ENCODE data around the gene SEMA3E. TPM values are rescaled to one million over a fixed set of nuclear protein-coding genes. Genes with fewer than 3 reads are reported as not detected.

The SEMA3E gene
- polyA plus RNA-seq, 1 experiment, result not detected

GRCh38 chr7:83617858-83618257 is 31.1 kb downstream of the SEMA3E start:
- POLR2A ChIA-PET, result no interaction called here
- no peaks in the 10 kb centered on the region; the same call in 1 of the 2 replicates for H3K27me3 ChIP-seq (ENCODE audit: control insufficient read depth, insufficient read depth, low read length)
- H3K36me3 ChIP-seq (ENCODE audit: control insufficient read depth, insufficient read depth, low read length), result no peaks in the 10 kb centered on the region
- no peak for TF ChIP-seq CTCF (IDR thresholded peaks at IDR 0.05; ENCODE audit: insufficient read depth, low read depth, low read length)
- H3K4me3 ChIP-seq (ENCODE audit: low read depth, low read length), result no peak overlapping the region
- no peak for DNase-seq (ENCODE audit: low read depth)
- CTCF ChIA-PET, result no interaction called here

- CTCF ChIA-PET, result no interaction called here
- POLR2A ChIA-PET, result no interaction called here
- Histone ChIP-seq H3K36me3 (ENCODE audit: control insufficient read depth, insufficient read depth, low read length) (no peaks in the 10 kb centered on the region), H3K27me3 (ENCODE audit: control insufficient read depth, insufficient read depth, low read length) (no peaks in the 10 kb centered on the region), H3K4me3 (ENCODE audit: low read depth, low read length) (no peak overlapping the region)
- DNase-seq (ENCODE audit: low read depth), result no peak
- TF ChIP-seq CTCF (IDR thresholded peaks at IDR 0.05; ENCODE audit: insufficient read depth, low read depth, low read length), result no peak
Measured at GRCh38 chr7:83614112-83614511, 34.8 kb downstream of the SEMA3E start.

DNA sequence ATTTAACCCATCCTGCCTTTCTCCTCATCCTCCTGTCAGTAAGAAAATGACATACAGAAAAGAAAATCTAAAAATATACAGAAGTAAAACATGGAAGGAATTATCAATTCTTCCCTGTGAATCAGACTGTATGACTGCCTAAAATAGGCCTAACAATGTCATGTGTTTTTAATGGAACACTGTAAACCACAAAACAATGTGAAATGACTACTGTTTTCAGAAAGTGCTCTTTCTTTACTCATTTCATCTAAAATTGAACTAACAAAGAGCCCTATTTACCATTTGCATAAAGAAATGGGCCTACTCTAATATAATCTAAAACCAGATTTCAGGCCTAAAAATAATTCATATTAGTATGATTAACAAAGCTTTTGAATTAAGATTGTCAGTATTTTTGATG is 35.7 kb downstream of the SEMA3E start:
- Histone ChIP-seq H3K27me3 (ENCODE audit: control insufficient read depth, insufficient read depth, low read length) (no peaks in the 10 kb centered on the region), H3K4me3 (ENCODE audit: low read depth, low read length) (no peak overlapping the region), H3K36me3 (ENCODE audit: control insufficient read depth, insufficient read depth, low read length) (no peaks in the 10 kb centered on the region)
- ChIA-PET POLR2A (no interaction called here), CTCF (no interaction called here)
- TF ChIP-seq CTCF (IDR thresholded peaks at IDR 0.05; ENCODE audit: insufficient read depth, low read depth, low read length), result no peak
- no peak for DNase-seq (ENCODE audit: low read depth)

- no peak for TF ChIP-seq CTCF (IDR thresholded peaks at IDR 0.05; ENCODE audit: insufficient read depth, low read depth, low read length)
- no peaks in the 10 kb centered on the region for H3K36me3 ChIP-seq (ENCODE audit: control insufficient read depth, insufficient read depth, low read length)
- no peaks in the 10 kb centered on the region for H3K27me3 ChIP-seq (ENCODE audit: control insufficient read depth, insufficient read depth, low read length)
- POLR2A ChIA-PET, result no interaction called here
- DNase-seq (ENCODE audit: low read depth), result no peak
- CTCF ChIA-PET, result no interaction called here
- H3K4me3 ChIP-seq (ENCODE audit: low read depth, low read length), result no peak overlapping the region
Measured at GRCh38 chr7:83611776-83612175, 37.2 kb downstream of the SEMA3E start.

DNA sequence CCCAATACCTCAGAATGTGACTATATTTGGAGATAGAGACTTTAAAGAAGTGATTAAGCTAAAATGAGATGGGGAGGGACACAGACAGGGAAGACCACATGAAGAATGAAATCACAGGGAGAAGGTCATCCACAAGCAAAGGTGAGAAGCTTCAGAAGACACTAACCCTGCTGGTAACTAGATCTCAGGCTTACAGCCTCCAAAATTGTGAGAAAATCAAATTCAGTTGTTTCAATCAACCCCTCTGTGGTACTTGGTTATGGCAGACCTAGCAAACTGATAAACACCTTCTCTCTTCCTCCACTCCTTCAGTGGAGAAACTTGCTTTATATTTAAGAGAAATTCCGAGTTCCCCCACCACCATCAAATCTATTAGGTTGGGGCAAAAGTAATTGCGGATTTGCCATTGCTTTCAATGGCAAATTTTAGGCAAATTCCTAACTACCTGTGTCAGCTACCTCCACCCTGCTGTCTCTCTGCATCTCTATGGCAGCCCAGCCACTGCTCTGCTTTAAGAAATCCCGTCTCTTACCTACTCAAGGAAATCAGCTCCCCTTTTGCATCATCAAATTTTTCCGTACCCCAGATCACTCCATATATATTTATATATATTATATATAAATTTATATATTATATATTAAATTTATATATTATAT is 38.2 kb downstream of the SEMA3E start:
- no peak for TF ChIP-seq CTCF (IDR thresholded peaks at IDR 0.05; ENCODE audit: insufficient read depth, low read depth, low read length)
- POLR2A ChIA-PET, result no interaction called here
- no peak for DNase-seq (ENCODE audit: low read depth)
- CTCF ChIA-PET, result no interaction called here
- Histone ChIP-seq H3K36me3 (ENCODE audit: control insufficient read depth, insufficient read depth, low read length) (no peaks in the 10 kb centered on the region), H3K4me3 (ENCODE audit: low read depth, low read length) (no peak overlapping the region), H3K27me3 (ENCODE audit: control insufficient read depth, insufficient read depth, low read length) (no peaks in the 10 kb centered on the region)
